ENCODE data around the gene SOCS6.
A peak's percentile ranks its signal among the peaks of the same experiment; 100 is the strongest.

Gene SOCS6

GRCh38 chr18:70289351-70290312 lies 787 bp downstream of the SOCS6 start:
- DNase-seq: peak in 1 of 2 experiments; percentile 14

DNA sequence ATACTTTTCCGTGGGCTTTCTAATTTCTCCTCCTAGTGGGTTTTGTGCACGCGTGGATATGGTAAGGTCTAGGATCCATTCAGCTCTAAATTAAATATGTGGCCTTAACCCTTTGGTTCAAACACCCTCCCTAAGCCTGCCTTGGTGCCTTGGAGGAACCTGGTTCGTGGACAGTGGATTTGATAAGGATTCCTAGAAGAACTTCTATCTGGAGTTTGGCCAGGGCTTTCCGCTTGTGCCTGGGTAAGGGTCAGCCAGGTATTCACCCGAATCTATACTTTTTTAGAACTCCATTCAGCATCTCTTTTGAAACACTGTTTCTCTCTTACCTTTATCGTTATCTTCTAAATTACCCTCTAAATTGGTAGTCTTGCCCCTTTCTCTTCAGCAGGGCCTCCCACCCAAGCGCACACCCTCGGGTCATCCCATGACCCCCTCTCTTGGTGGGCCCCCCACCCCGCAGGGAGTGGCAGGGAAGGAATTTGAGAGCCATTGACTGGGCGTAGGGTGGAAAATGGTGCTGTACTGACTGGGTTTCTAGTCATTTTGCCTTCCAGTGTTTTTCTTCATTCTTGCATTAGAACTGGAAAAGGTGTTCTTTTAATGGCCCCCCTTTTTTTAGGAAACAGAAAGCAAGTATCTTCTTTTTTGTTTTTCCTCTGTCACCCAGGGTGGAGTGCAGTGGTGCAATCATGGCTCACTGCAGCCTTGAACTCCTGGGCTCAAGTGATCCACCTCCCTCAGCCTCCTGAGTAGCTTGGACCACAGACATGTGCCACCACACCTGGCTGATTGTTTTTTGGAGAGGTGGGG lies 1.8 kb downstream of the SOCS6 start:
- DNase-seq: no peak

- no peak for DNase-seq
These were observed 2.4 kb downstream of the SOCS6 start for GRCh38 chr18:70291295-70291574.

GRCh38 chr18:70292628-70293027 lies 3.8 kb downstream of the SOCS6 start:
- DNase-seq: no peak

- no peak for DNase-seq
These were observed 4.3 kb downstream of the SOCS6 start for GRCh38 chr18:70293166-70293565.

GRCh38 chr18:70294471-70295191 lies 5.8 kb downstream of the SOCS6 start:
- no peak for DNase-seq

DNA sequence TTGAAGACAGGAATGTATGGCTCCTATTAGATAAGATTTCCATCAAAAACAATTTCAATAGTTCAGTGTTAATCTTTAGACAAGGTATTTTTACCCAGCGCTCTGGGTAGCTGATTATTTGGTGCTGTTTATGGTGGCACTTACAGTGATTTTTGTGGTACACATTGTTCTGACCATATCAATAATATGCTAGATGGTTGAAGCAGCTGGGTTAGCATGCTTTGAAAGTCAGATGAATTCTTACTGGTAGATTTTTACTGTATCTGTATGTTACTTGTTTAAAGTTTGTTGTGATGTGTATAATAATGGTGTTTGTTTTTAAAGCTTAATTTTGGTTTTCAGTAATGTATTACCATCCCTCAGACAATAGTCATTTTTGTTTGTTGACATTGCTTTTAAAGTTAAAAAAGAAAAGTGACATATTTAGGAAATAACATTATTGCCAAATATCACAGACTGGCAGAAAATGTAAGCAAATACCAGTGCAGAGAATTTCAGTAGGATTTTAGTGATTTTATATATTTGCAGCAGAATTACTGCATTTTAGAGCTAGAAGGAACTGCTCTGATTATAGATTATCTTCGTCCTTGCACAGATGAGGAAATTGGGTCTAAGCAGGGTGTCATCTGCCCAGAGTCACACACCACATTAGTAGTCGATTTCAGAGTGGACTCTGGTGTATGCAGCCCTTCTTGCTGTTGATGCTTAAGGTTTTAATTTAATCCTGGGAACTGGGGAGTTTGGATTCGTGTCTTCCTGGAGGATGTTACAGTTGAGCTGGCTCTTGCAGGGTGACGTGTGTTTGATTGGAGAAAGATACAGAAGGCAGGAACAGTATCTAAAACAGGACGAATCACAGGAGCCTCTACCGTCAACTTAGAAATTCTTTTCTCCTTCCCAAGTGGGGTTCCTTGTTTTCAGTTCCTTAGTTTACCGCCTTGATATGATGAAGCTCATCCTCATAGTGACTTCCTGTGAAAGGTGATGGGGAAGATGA lies 6.6 kb downstream of the SOCS6 start:
- no peak for DNase-seq

GRCh38 chr18:70296289-70296688 lies 7.4 kb downstream of the SOCS6 start:
- no peak for DNase-seq

GRCh38 chr18:70296781-70297180 lies 7.9 kb downstream of the SOCS6 start:
- no peak for DNase-seq

DNA sequence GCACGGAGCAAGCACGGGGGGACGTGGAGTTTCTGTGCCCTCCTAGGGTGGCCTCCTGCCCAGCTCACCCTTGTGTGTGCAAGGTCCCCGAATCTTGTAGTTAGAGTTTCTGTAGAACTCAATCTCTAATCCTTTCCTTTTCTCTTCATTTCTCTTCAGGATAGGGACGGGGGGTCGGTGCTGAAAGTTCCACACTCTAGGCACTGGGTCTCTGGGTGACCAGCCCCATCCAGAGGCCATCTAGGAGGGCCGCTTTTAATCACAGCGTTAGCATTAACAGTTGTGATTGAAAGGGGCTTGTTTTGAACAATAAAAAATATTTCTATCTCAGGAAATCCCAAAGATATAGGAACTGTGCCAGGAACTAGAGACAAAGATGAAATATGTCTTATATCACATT lies 10.5 kb downstream of the SOCS6 start:
- no peak for DNase-seq

DNA sequence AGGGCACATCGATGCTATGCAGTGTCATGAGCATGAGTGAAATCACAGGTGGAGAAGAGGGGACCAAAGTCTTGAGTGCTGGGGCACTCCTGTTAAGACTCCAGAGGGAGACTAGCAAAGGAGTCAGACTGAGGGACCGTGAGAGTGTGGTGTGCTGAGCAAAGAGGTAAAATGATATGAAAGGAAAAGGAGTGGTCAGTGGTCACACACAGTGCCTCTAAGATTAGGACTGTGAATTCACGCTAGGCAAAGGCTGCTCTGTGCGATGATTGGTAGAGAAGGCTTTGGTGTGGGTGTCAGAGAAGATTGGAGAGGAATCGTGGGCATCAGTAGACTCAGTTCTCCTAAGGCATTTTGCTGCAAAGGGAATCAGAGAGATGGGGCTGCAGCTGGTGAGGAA lies 12.8 kb downstream of the SOCS6 start:
- no peak for DNase-seq

DNA sequence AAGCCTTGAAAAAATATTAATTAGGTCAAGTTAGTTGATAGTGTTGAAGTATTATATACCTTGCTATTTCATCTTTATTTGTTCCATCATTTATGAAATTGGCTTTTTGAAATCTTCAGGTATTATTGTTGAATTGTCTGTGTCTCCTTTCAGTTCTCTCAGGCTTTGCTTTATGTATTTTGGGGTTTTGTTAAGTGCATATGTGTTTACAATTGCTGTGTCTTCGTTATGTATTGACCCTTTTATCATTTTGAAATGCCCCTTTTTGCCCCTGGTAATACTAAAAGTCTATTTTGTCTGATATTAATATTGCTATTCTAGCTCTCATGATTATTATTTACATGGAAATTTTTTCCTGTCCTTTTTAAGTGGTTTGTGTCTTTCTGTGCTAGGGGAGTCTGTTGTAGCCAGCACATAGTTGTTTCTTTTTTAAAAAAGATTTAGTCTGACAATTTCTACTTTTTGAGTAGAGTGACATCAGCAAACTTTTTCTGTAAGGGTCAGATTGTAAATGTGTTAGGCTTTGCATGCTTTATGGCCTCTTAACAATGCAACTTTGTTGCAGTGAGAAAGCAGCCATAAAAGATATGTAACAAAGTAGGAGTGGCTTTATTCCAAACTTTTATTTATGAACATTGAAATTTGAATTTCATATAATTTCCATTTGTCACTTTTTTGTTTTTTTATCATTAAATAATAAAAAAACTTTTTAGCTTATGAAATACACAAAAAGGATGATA lies 19.9 kb downstream of the SOCS6 start:
- no peak for DNase-seq

DNA sequence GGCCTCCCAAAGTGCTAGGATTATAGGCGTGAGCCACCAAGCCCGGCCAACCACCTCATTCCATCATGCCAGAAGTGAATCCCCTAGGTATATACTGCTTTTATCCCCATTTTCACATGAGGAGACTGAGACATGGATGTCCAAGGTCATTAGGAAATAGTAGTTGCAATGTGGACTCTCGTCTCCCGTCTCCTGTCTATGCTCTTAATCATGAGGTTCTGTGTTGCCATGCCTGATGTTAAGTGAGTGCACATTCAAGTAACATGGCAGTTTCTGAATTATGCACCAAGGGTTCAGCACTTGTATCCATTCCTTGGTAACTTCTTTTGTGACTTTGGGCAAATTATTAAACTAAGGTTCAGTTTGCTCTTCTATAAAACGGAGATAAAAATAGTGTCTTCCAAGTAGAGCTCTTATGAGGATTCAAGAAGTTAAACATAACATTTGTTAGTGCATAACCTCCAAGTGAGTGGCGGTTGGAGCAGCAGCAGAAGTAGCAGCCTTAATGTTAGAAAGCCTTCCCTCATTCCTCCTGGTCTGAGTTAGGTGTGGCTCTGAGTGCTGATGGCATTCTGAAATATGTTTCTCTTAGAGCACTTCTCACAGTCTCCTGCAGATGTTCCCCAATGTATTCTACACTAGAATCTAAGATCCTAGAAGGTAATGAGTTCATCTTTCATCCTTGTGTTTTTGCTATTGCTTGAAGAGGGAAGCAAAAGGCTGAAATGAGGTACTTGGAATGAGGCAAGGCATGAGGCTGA lies 21.9 kb downstream of the SOCS6 start:
- no peak for DNase-seq

DNA sequence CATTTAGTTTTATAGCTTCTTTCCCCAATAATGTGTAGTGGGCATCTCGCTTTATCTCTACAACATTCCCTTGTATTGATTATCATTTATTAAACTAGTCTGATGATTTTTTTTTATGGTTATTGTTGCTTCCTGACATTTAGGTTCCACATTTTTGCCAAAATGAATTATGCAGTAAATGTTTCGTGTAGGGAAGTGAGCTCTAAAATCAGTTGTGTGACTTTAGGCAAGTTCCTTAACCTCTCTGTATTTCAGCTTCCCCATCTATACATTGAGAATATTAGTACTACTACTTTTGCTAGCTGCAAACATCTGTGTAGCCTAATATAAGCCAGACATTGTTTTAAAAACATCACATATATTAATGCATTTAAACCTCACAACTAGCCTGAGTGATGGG lies 22.9 kb downstream of the SOCS6 start:
- DNase-seq: no peak

GRCh38 chr18:70313640-70314039 lies 24.8 kb downstream of the SOCS6 start:
- DNase-seq: no peak

DNA sequence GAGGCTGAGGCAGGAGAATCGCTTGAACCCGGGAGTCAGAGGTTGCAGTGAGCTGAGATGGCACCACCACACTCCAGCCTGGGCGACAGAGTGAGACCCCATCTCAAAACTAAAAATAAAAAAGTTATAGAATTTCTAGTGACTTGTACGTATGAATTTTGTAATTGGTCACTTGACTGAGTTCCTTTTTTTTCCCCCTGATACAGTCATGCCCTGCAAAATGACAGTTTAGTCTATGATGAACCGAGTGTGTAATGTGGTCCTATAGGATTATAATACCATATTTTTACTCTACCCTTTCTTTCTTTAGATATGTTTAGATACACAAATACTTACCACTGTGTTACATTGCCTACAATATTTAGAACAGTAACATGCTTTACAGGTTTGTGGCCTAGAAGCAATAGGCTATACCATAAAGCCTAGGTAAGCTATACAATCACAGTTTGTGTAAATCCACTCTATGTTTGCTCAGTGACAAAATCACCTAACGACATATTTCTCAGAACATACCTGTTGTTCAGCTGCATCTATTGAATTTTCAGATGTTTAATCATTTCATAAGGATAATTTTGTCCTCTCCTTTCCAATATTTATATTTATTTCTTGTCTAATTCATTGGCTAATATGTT lies 25.4 kb downstream of the SOCS6 start:
- no peak for DNase-seq

- no peak for DNase-seq
These were observed 30.3 kb downstream of the SOCS6 start for GRCh38 chr18:70319187-70319586.

- no peak for DNase-seq
These were observed 32.8 kb downstream of the SOCS6 start for GRCh38 chr18:70321616-70322015.

- no peak for DNase-seq
These were observed 33.5 kb downstream of the SOCS6 start for GRCh38 chr18:70322385-70322784.

DNA sequence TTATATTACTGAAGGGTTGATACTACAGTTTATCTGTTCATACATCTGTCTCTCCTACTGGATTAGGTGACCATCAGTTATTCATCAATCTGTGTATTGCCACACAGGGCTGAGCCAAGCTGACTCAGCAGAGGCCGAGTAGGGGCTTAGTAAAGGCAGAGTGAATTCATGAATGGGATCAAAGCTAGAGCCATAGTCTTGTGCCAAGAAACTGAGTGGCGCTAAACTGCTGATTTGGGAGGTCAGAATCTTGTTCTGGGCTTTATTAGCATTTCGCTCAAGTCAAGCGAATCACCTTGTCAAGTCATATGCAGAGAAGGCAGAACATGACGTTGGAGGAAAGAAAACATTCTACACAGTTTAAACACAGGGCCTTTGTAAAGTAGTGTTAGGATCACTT lies 34.1 kb downstream of the SOCS6 start:
- DNase-seq: no peak
